ENCODE results near the gene PCDHGA5. TPM values are rescaled to one million over a fixed set of nuclear protein-coding genes. Genes with fewer than 3 reads are reported as not detected.
A peak's percentile ranks its signal among the peaks of the same experiment; 100 is the strongest.
"Not testable (repeated sequence)": the region's sequence is repeated elsewhere in the genome, so short reads cannot be mapped to it uniquely, and the experiment has no call there.

PCDHGA5 gene
- polyA plus RNA-seq, 1 donor from 2014 or later, result not detected

DNA sequence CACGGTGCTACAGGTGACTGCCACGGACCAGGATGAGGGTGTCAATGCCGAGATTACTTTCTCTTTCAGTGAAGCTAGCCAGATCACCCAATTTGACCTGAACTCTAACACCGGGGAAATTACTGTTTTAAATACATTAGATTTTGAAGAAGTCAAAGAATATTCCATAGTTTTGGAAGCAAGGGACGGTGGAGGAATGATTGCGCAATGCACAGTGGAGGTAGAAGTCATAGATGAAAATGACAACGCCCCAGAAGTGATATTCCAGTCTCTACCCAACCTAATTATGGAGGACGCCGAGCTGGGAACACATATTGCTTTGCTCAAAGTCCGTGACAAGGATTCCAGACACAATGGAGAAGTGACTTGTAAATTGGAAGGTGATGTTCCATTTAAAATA lies 24.7 kb downstream of the PCDHGA5 start:
- peaks cover 29% of the 10 kb centered on the region for H3K27me3 Mint-ChIP-seq

DNA sequence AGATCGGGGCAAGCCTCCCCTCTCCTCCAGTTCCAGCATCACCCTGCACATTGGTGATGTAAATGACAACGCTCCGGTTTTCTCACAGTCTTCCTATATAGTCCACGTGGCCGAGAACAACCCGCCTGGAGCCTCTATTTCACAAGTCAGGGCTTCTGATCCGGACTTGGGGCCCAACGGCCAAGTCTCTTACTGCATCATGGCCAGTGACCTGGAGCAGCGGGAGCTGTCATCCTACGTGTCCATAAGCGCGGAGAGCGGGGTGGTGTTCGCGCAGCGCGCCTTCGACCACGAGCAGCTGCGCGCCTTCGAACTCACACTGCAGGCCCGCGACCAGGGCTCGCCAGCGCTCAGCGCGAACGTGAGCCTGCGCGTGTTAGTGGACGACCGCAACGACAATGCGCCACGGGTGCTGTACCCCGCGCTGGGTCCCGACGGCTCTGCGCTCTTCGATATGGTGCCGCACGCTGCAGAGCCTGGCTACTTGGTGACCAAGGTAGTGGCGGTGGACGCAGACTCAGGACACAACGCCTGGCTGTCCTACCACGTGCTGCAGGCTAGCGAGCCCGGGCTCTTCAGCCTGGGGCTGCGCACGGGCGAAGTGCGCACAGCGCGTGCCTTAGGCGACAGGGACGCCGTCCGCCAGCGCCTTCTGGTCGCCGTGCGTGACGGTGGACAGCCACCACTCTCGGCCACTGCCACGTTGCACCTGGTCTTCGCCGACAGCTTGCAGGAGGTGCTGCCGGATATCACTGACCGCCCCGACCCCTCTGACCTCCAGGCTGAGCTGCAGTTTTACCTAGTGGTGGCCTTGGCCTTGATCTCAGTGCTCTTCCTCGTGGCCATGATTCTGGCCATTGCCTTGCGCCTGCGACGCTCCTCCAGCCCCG lies 25.4 kb downstream of the PCDHGA5 start:
- Mint-ChIP-seq H3K4me1 (peaks cover 0 to 4% (median 2%) of the 10 kb centered on the region in 3 donors), H3K27ac (peak overlapping the region in 2 of 3 donors; percentile 16 to 57), H3K4me3 (peak overlapping the region in 1 of 4 donors; percentile 84), H3K9me3 (peaks cover 10 to 41% (median 13%) of the 10 kb centered on the region in 3 donors), H3K36me3 (peaks cover 3% of the 10 kb centered on the region), H3K27me3 (peaks cover 32% of the 10 kb centered on the region)

More for the DNA sequence above, 24.7 kb downstream of the PCDHGA5 start:
- Mint-ChIP-seq H3K4me1 (peaks cover 0 to 4% (median 2%) of the 10 kb centered on the region in 3 donors), H3K9me3 (peaks cover 10 to 36% (median 11%) of the 10 kb centered on the region in 3 donors), H3K4me3 (no peak overlapping the region), H3K36me3 (peaks cover 3% of the 10 kb centered on the region), H3K27ac (peak overlapping the region in 2 of 3 donors; percentile 16 to 48)

DNA sequence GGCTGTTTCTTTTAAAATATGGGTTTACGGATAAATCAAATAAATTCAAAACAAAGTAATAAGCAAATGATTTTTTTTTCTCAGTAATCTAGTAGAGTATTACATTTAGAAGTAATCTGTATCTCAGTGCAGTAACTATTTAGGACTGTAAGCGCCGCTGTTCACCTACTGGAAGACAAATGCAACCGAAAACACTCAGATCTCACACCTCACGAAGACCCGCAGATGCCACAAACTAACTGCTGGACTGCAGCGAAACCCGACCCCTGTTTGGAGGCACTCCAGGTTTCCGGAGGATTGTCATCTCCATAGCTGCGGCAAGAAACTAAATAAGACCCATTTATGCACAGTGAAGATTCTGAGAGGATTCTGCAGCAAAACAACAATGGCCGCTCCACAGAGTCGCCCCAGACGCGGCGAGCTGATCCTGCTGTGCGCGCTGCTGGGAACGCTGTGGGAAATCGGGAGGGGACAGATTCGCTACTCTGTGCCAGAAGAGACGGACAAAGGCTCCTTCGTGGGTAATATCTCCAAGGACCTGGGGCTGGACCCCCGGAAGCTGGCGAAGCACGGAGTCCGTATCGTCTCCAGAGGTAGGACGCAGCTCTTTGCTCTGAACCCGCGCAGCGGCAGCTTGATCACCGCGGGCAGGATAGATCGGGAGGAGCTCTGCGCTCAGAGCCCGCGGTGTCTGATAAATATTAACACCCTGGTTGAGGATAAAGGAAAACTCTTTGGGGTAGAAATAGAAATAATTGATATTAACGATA lies 28.7 kb downstream of the PCDHGA5 start, which contains the start of gene PCDHGA8:
TSS of gene PCDHGA8 (plus strand) at position 205 of the 770 bp plus-strand sequence. CDS start at position 386, 181 bp downstream.
- Mint-ChIP-seq H3K4me1 (peaks cover 0 to 4% (median 2%) of the 10 kb centered on the region in 3 donors), H3K27ac (peak within 1 kb of the TSS in 2 of 3 donors; percentile 53 to 76), H3K9me3 (peaks cover 10 to 27% (median 22%) of the 10 kb centered on the region in 3 donors), H3K36me3 (peaks cover 3% of the 10 kb centered on the region), H3K27me3 (peaks cover 32% of the 10 kb centered on the region), H3K4me3 (no peak within 1 kb of the TSS)

- Mint-ChIP-seq H3K9me3 (peaks cover 10 to 26% (median 22%) of the 10 kb centered on the region in 3 donors), H3K27ac (peak overlapping the region in 1 of 3 donors; percentile 62), H3K4me1 (peaks cover 0 to 4% (median 2%) of the 10 kb centered on the region in 3 donors), H3K4me3 (no peak overlapping the region), H3K27me3 (peaks cover 32% of the 10 kb centered on the region), H3K36me3 (peaks cover 3% of the 10 kb centered on the region)
These were observed 29.3 kb downstream of the PCDHGA5 start for GRCh38 chr5:141393267-141393666.

DNA sequence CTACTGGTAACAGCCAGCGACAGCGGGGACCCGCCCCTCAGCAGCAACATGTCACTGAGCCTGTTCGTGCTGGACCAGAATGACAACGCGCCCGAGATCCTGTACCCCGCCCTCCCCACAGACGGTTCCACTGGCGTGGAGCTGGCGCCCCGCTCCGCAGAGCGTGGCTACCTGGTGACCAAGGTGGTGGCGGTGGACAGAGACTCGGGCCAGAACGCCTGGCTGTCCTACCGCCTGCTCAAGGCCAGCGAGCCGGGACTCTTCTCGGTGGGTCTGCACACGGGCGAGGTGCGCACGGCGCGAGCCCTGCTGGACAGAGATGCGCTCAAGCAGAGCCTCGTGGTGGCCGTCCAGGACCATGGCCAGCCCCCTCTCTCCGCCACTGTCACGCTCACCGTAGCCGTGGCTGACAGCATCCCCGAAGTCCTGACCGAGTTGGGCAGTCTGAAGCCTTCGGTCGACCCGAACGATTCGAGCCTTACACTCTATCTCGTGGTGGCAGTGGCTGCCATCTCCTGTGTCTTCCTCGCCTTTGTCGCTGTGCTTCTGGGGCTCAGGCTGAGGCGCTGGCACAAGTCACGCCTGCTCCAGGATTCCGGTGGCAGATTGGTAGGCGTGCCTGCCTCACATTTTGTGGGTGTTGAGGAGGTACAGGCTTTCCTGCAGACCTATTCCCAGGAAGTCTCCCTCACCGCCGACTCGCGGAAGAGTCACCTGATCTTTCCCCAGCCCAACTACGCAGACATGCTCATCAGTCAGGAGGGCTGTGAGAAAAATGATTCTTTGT lies 30.6 kb downstream of the PCDHGA5 start:
- H3K4me3 Mint-ChIP-seq, result peak overlapping the region in 1 of 4 donors; percentile 17
- H3K9me3 Mint-ChIP-seq, result peaks cover 9 to 29% (median 24%) of the 10 kb centered on the region in 3 donors
- not testable (repeated sequence) for H3K4me1 Mint-ChIP-seq, H3K36me3 Mint-ChIP-seq
- peak overlapping the region in 1 of 3 donors; percentile 83 for H3K27ac Mint-ChIP-seq
- peaks cover 36% of the 10 kb centered on the region for H3K27me3 Mint-ChIP-seq

DNA sequence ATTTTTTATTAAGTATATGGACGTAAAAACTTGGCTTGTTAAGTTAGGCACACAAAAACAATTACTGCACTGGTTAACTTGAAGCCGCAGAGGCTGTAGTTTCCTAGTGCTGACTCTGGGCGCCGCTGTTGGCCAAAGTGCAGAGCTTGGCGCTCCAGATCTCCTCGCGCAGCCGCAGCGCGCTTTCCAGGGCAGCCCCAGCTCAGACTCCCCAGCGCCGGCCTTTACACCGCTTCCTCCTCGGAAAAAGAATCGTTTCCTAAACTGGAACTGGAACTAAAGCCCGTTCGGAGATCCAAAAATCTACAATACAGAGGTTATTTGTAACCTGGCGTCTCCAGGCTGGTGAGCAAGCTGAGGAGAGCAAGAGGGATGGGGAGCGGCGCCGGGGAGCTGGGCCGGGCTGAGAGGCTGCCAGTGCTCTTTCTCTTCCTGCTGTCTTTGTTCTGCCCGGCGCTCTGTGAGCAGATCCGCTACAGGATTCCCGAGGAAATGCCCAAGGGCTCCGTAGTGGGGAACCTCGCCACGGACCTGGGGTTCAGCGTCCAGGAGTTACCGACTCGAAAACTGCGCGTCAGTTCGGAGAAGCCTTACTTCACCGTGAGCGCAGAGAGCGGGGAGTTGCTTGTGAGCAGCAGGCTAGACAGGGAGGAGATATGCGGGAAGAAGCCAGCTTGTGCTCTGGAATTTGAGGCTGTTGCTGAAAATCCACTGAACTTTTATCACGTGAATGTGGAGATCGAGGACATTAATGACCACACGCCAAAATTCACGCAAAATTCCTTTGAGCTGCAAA lies 34.0 kb downstream of the PCDHGA5 start, which contains the start of gene PCDHGB5:
TSS of gene PCDHGB5 (plus strand) at position 192 of the 796 bp plus-strand sequence. CDS start at position 373, 181 bp downstream.
- Mint-ChIP-seq H3K9me3 (peaks cover 6 to 37% (median 19%) of the 10 kb centered on the region in 3 donors), H3K27ac (peak within 1 kb of the TSS in 2 of 3 donors; percentile 46 to 67), H3K27me3 (peaks cover 36% of the 10 kb centered on the region), H3K4me3 (peak within 1 kb of the TSS; percentile 73 to 84 (median 80))
- not testable (repeated sequence) for H3K4me1 Mint-ChIP-seq, H3K36me3 Mint-ChIP-seq

DNA sequence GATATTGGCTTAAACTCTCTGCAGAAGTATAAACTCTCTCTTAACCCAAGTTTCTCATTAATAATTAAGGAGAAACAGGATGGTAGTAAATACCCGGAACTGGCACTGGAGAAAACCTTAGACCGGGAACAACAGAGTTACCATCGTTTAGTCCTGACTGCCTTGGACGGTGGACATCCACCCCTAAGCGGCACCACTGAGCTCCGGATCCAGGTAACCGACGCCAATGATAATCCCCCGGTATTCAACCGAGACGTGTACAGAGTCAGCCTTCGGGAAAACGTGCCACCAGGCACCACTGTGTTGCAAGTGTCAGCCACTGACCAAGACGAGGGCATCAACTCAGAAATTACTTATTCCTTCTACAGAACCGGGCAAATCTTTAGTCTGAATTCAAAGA lies 34.6 kb downstream of the PCDHGA5 start:
- H3K9me3 Mint-ChIP-seq, result peaks cover 5 to 35% (median 19%) of the 10 kb centered on the region in 3 donors

GRCh38 chr5:141399555-141400258 lies 35.7 kb downstream of the PCDHGA5 start:
- Mint-ChIP-seq H3K4me1 (peaks cover 0 to 3% (median 3%) of the 10 kb centered on the region in 3 donors), H3K27me3 (peaks cover 46% of the 10 kb centered on the region), H3K27ac (peak overlapping the region in 2 of 3 donors; percentile 51 to 87), H3K9me3 (peaks cover 4 to 40% (median 21%) of the 10 kb centered on the region in 3 donors), H3K4me3 (peak overlapping the region in 3 of 4 donors; percentile 2 to 75 (median 38)), H3K36me3 (peaks cover 4% of the 10 kb centered on the region)

More for the DNA sequence above, 34.6 kb downstream of the PCDHGA5 start:
- Mint-ChIP-seq H3K4me1 (peaks cover 0 to 3% (median 3%) of the 10 kb centered on the region in 3 donors), H3K27ac (peak overlapping the region in 2 of 3 donors; percentile 46 to 51), H3K36me3 (peaks cover 4% of the 10 kb centered on the region), H3K27me3 (peaks cover 42% of the 10 kb centered on the region), H3K4me3 (peak overlapping the region in 2 of 4 donors; percentile 8 to 81)

DNA sequence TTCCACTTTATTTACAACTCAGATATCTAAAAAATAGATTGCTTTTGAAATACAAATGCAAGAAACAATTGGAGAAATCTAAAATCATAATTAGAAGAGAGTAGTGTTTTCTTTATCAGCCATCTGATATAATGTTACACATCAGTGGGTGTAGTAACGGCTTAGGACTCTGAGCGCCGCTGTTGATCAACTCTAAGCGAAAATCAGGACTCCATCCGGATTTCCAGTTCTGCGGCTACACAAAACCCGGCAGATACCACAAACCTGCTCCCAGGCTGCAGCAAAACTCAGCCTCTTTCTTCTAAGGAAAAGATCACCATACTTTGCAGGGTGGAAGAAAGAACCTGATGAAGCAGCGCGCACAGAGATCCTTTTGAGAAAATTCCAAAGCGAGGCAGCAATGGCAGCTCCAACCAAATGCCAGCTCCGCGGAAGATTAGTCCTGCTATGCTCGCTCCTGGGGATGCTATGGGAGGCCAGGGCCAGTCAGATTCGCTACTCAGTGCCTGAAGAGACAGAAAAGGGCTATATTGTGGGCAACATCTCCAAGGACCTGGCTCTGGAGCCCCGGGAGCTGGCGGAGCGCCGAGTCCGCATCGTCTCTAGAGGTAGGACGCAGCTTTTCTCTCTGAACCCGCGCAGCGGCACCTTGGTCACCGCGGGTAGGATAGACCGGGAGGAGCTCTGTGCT lies 38.7 kb downstream of the PCDHGA5 start, which contains the start of gene PCDHGA9:
TSS of gene PCDHGA9 (plus strand) at position 226 of the 691 bp plus-strand sequence. CDS start at position 401, 175 bp downstream.
- peaks cover 7 to 32% (median 21%) of the 10 kb centered on the region in 3 donors for H3K9me3 Mint-ChIP-seq
- peaks cover 53% of the 10 kb centered on the region for H3K27me3 Mint-ChIP-seq
- peak within 1 kb of the TSS; percentile 23 to 93 (median 75) for H3K4me3 Mint-ChIP-seq
- peaks cover 0 to 3% (median 3%) of the 10 kb centered on the region in 3 donors for H3K4me1 Mint-ChIP-seq
- H3K27ac Mint-ChIP-seq, result peak within 1 kb of the TSS; percentile 34 to 76 (median 74)
- H3K36me3 Mint-ChIP-seq, result peaks cover 4% of the 10 kb centered on the region

- Mint-ChIP-seq H3K4me3 (peak overlapping the region in 2 of 4 donors; percentile 39 to 78), H3K36me3 (peaks cover 4% of the 10 kb centered on the region), H3K27ac (peak overlapping the region in 1 of 3 donors; percentile 74), H3K4me1 (peaks cover 0 to 3% (median 3%) of the 10 kb centered on the region in 3 donors), H3K9me3 (peaks cover 7 to 36% (median 21%) of the 10 kb centered on the region in 3 donors), H3K27me3 (peaks cover 58% of the 10 kb centered on the region)
These were observed 39.4 kb downstream of the PCDHGA5 start for GRCh38 chr5:141403387-141403786.

- Mint-ChIP-seq H3K4me3 (peak within 1 kb of the TSS; percentile 59 to 93 (median 78)), H3K9me3 (peaks cover 6 to 33% (median 19%) of the 10 kb centered on the region in 3 donors)
- H3K36me3 Mint-ChIP-seq, result not testable (repeated sequence)
These were observed 44.0 kb downstream of the PCDHGA5 start, which contains the start of gene PCDHGB6 for GRCh38 chr5:141407790-141408505. PCDHGB6 (plus strand) TSS chr5:141408021; CDS start chr5:141408203, 182 bp downstream.

More at GRCh38 chr5:141407790-141408505, 44.0 kb downstream of the PCDHGA5 start, which contains the start of gene PCDHGB6:
- H3K4me1 Mint-ChIP-seq, result not testable (repeated sequence)
- Mint-ChIP-seq H3K27me3 (peaks cover 55% of the 10 kb centered on the region), H3K27ac (peak within 1 kb of the TSS; percentile 73 to 86 (median 76))

Measured in IgD-negative memory B cell (primary cell).